ENCODE results near the gene CNTN4.

- no peak for TF ChIP-seq YY1 (IDR thresholded peaks at IDR 0.05; ENCODE audit: insufficient read depth, insufficient read length)
- TF ChIP-seq SUZ12 (IDR thresholded peaks at IDR 0.05; ENCODE audit: extremely low read depth, insufficient read depth, insufficient read length) = no peak
These were observed 170.1 kb downstream of the CNTN4 start for GRCh38 chr3:2268779-2269178.
